ENCODE results near the gene TKFC.

DNA sequence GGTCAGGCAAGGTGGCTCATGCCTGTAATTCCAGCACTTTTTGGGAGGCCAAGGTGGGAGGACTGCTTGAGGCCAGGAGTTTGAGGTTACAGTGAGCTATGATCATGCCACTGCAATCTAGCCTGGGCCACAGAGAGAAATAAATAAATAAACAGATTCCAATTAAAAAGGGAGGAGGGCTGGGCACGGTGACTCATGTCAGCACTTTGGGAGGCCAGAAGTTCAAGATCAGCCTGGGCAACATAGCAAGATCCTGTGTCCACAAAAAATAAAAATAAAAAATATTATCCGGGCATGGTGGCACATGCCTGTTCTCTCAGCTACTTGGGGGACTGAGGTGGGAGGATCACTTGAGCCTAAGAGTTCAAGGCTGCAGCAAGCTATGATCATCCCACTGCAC, 21.2 kb downstream of the TKFC start:
- TF ChIP-seq, protein P1, sequence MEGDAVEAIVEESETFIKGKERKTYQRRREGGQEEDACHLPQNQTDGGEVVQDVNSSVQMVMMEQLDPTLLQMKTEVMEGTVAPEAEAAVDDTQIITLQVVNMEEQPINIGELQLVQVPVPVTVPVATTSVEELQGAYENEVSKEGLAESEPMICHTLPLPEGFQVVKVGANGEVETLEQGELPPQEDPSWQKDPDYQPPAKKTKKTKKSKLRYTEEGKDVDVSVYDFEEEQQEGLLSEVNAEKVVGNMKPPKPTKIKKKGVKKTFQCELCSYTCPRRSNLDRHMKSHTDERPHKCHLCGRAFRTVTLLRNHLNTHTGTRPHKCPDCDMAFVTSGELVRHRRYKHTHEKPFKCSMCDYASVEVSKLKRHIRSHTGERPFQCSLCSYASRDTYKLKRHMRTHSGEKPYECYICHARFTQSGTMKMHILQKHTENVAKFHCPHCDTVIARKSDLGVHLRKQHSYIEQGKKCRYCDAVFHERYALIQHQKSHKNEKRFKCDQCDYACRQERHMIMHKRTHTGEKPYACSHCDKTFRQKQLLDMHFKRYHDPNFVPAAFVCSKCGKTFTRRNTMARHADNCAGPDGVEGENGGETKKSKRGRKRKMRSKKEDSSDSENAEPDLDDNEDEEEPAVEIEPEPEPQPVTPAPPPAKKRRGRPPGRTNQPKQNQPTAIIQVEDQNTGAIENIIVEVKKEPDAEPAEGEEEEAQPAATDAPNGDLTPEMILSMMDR (conservative IDR thresholded peaks at IDR 0.05), result no peak
- TF ChIP-seq ZFX (IDR thresholded peaks at IDR 0.05), result no peak
